Cardiac fibroblast (primary cell): Measurements from ENCODE around the gene PTPRN2.

Experiments
- DNase-seq, 2 donors: peaks; one replicate each; pipeline versions ENCODE4 v3.0.0 to v3.0.0-alpha.2; 2010; ENCODE audit warnings: low read depth in 2 of 2
- H3K4me3 ChIP-seq, 2 donors: replicated peaks in 1 of 2; 1 replicate in 1 of 2; 2 replicates in 1 of 2; pipeline ENCODE4 v1.5.1; 2011; ENCODE audit warnings: low read depth in 2 of 2, low read length in 2 of 2, mild to moderate bottlenecking in 2 of 2, moderate library complexity in 1 of 2
- TF ChIP-seq, protein P1 (sequence below): IDR thresholded peaks from one replicate; pipeline ENCODE4 v1.5.1; 2011; ENCODE audit warnings: low read depth, mild to moderate bottlenecking, low read length, inconsistent platforms

PTPRN2 gene

DNA sequence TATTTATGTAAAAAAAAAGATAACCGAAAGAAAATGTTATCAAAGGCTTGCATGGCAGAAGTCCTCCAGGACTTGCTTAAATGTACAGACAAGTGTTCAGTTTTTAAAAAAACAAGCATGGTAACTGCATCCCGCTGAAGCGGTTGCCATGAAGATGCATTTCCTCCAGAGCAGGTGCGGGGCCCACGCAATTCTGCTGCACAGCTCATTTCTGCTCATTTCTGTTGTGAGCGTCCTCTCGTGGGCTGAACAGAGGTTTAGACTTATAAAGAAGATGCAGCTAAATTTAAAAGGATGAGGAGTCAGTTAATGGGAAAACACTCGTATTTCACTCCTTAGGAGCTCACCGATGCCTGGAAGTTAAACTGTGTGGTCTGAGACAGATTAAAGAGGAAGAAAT is 1003.2 kb downstream of the PTPRN2 start:
- DNase-seq, result no peak
- TF ChIP-seq, protein P1, sequence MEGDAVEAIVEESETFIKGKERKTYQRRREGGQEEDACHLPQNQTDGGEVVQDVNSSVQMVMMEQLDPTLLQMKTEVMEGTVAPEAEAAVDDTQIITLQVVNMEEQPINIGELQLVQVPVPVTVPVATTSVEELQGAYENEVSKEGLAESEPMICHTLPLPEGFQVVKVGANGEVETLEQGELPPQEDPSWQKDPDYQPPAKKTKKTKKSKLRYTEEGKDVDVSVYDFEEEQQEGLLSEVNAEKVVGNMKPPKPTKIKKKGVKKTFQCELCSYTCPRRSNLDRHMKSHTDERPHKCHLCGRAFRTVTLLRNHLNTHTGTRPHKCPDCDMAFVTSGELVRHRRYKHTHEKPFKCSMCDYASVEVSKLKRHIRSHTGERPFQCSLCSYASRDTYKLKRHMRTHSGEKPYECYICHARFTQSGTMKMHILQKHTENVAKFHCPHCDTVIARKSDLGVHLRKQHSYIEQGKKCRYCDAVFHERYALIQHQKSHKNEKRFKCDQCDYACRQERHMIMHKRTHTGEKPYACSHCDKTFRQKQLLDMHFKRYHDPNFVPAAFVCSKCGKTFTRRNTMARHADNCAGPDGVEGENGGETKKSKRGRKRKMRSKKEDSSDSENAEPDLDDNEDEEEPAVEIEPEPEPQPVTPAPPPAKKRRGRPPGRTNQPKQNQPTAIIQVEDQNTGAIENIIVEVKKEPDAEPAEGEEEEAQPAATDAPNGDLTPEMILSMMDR, result no peak
- H3K4me3 ChIP-seq, result no peak overlapping the region

DNA sequence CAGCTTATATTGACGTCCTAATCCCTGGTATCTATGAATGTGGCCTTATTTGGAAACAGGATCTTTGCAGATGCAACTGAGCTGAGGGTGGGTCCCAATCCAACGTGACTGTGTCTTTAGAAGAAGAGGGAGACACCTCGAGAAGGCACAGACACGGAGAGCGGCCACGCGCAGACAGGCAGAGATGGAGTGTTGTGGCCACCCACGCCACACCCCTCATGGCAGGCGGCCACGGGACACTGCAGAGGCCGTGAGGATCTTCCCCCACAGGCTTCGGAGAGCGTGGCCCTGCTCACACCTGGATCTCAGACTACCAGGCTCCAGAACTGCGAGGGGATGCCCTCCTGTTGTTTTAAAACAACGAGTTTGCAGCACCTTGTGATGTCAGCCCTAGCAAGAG is 1005.9 kb downstream of the PTPRN2 start:
- TF ChIP-seq, protein P1, result no peak
- no peak overlapping the region for H3K4me3 ChIP-seq
- DNase-seq, result no peak

DNA sequence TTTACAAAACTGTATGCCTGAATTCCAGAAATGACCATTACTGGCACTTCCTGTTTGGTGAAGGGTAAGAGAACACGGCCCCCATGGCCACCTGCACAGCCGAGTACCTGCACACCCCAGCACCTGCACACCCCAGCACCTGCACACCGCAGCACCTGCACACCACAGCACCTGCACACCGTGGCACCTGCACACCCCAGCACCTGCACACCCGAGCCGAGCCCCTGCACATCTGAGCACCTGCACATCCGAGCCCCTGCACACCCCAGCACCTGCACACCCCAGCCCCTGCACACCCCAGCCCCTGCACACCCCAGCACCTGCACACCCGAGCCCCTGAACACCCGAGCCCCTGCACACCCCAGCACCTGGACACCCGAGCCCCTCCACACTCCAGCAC is 1007.3 kb downstream of the PTPRN2 start:
- TF ChIP-seq, protein P1, result no peak
- DNase-seq, result no peak
- H3K4me3 ChIP-seq, result no peak overlapping the region

GRCh38 chr7:157579425-157579824 is 1008.2 kb downstream of the PTPRN2 start:
- no peak for DNase-seq
- TF ChIP-seq, protein P1, result no peak
- H3K4me3 ChIP-seq, result no peak overlapping the region

GRCh38 chr7:157577796-157578339 is 1009.8 kb downstream of the PTPRN2 start:
- H3K4me3 ChIP-seq, result no peak overlapping the region
- DNase-seq, result no peak
- TF ChIP-seq, protein P1, result no peak

DNA sequence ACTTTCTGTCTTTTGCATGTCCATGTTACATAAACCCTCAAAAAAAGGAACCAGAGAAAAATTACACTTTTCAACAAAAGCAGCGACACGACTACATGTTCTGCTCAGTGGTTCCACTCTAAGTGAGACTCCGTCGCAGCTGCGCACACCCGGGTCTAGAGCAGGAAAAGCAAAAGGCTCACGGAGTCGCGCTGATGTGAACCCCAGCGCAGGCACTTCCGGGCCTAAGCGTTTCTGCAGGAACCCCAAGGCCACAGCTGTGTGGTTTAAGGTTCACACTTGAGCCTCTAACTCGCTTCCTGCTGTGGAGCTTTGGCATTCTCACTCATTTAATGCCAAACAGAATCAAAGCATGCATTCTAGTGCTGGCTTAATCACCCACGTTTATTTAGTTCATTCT is 1010.6 kb downstream of the PTPRN2 start:
- TF ChIP-seq, protein P1, result no peak
- DNase-seq, result no peak
- H3K4me3 ChIP-seq, result no peak overlapping the region

DNA sequence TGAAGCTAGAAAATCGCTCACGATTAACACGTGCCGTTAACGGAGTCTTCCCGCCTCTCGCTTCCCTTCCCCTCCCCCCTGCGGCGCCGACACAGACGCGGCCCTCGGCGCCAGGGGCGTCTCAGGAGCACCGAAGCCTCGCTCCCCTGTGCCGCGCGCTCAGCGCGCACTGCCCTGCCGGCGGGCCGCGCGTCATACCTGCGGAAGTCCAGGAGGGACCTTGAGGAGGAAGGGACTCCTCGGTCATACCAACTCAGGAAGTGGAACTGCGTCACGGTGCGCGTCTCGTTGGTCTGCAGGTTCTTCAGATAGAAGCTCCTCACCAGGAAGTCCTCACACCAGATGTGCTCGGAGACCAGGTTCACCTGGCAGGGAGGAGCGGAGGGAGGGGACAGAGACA is 1011.2 kb downstream of the PTPRN2 start:
- DNase-seq, result no peak
- no peak overlapping the region for H3K4me3 ChIP-seq
- TF ChIP-seq, protein P1, result no peak
